HL-60 (cell line): ENCODE measurements around the gene AHRR.

Source experiments
- GABPA ChIP-seq: IDR thresholded peaks from 2 replicates; pipeline ENCODE4 v1.6.1; 2012; ENCODE audit warnings: low read depth
- POLR2AphosphoS5 ChIP-seq: IDR thresholded peaks from 2 replicates; pipeline ENCODE4 v1.6.1; 2012; ENCODE audit warnings: low read depth
- REST ChIP-seq: IDR thresholded peaks from 2 replicates; pipeline ENCODE4 v1.6.1; 2012; ENCODE audit warnings: low read depth; ENCODE audit not compliant: insufficient replicate concordance
- TF ChIP-seq, protein P1 (sequence below): IDR thresholded peaks from one replicate; pipeline ENCODE4 v1.5.1; 2011; ENCODE audit warnings: low read length, control low read depth, inconsistent platforms; ENCODE audit not compliant: insufficient read depth

- TF ChIP-seq, protein P1, sequence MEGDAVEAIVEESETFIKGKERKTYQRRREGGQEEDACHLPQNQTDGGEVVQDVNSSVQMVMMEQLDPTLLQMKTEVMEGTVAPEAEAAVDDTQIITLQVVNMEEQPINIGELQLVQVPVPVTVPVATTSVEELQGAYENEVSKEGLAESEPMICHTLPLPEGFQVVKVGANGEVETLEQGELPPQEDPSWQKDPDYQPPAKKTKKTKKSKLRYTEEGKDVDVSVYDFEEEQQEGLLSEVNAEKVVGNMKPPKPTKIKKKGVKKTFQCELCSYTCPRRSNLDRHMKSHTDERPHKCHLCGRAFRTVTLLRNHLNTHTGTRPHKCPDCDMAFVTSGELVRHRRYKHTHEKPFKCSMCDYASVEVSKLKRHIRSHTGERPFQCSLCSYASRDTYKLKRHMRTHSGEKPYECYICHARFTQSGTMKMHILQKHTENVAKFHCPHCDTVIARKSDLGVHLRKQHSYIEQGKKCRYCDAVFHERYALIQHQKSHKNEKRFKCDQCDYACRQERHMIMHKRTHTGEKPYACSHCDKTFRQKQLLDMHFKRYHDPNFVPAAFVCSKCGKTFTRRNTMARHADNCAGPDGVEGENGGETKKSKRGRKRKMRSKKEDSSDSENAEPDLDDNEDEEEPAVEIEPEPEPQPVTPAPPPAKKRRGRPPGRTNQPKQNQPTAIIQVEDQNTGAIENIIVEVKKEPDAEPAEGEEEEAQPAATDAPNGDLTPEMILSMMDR = no peak
- TF ChIP-seq REST (no peak), POLR2AphosphoS5 (no peak), GABPA (no peak)
These were observed 160.5 kb downstream of the AHRR start for GRCh38 chr5:482021-482420.
